ENCODE results near the gene LYPLAL1. TPM values are rescaled to one million over a fixed set of nuclear protein-coding genes. Genes with fewer than 3 reads are reported as not detected.

The LYPLAL1 gene
- total RNA-seq, 1 experiment from 2014 or later = 57.6 TPM

- no peak for TF ChIP-seq CTCF (IDR thresholded peaks at IDR 0.05; ENCODE audit: unreplicated experiment)
- DNase-seq = no peak
- CTCF ChIA-PET = no interaction called here
- intact Hi-C loops (cut with micrococcal nuclease; ENCODE audit: unreplicated experiment) = no loop called here
- Mint-ChIP-seq H3K27me3 (ENCODE audit: unreplicated experiment) (no peaks in the 10 kb centered on the region), H3K9me3 (ENCODE audit: low read depth, unreplicated experiment) (no peaks in the 10 kb centered on the region), H3K27ac (ENCODE audit: unreplicated experiment) (no peak overlapping the region), H3K4me3 (ENCODE audit: low read depth, unreplicated experiment) (no peak overlapping the region), H3K36me3 (ENCODE audit: insufficient read depth, unreplicated experiment) (no peaks in the 10 kb centered on the region), H3K4me1 (ENCODE audit: low read depth, unreplicated experiment) (no peaks in the 10 kb centered on the region)
- no TSS peak for BruUV-seq (replicated peaks)
Observed at GRCh38 chr1:219152751-219153150, 20.9 kb upstream of the LYPLAL1 start.

- BruUV-seq (replicated peaks) = no TSS peak
- no peak overlapping the region for H3K4me3 Mint-ChIP-seq (ENCODE audit: low read depth, unreplicated experiment)
- intact Hi-C loops (cut with micrococcal nuclease; ENCODE audit: unreplicated experiment) = no loop called here
- H3K27ac Mint-ChIP-seq (ENCODE audit: unreplicated experiment) = no peak overlapping the region
- H3K27me3 Mint-ChIP-seq (ENCODE audit: unreplicated experiment) = no peaks in the 10 kb centered on the region
- DNase-seq = no peak
- TF ChIP-seq CTCF (IDR thresholded peaks at IDR 0.05; ENCODE audit: unreplicated experiment) = no peak
- no peaks in the 10 kb centered on the region for H3K9me3 Mint-ChIP-seq (ENCODE audit: low read depth, unreplicated experiment)
- CTCF ChIA-PET = no interaction called here
- no peaks in the 10 kb centered on the region for H3K36me3 Mint-ChIP-seq (ENCODE audit: insufficient read depth, unreplicated experiment)
- H3K4me1 Mint-ChIP-seq (ENCODE audit: low read depth, unreplicated experiment) = no peaks in the 10 kb centered on the region
Observed at GRCh38 chr1:219153723-219154122, 20.0 kb upstream of the LYPLAL1 start.

GRCh38 chr1:219155135-219155534 is 18.5 kb upstream of the LYPLAL1 start:
- no peaks in the 10 kb centered on the region for H3K27me3 Mint-ChIP-seq (ENCODE audit: unreplicated experiment)
- BruUV-seq (replicated peaks) = no TSS peak
- no peaks in the 10 kb centered on the region for H3K9me3 Mint-ChIP-seq (ENCODE audit: low read depth, unreplicated experiment)
- TF ChIP-seq CTCF (IDR thresholded peaks at IDR 0.05; ENCODE audit: unreplicated experiment) = no peak
- intact Hi-C loops (cut with micrococcal nuclease; ENCODE audit: unreplicated experiment) = no loop called here
- DNase-seq = no peak
- no peak overlapping the region for H3K4me3 Mint-ChIP-seq (ENCODE audit: low read depth, unreplicated experiment)
- no peaks in the 10 kb centered on the region for H3K4me1 Mint-ChIP-seq (ENCODE audit: low read depth, unreplicated experiment)
- CTCF ChIA-PET = no interaction called here
- no peak overlapping the region for H3K27ac Mint-ChIP-seq (ENCODE audit: unreplicated experiment)
- H3K36me3 Mint-ChIP-seq (ENCODE audit: insufficient read depth, unreplicated experiment) = no peaks in the 10 kb centered on the region

GRCh38 chr1:219159946-219160645 is 13.6 kb upstream of the LYPLAL1 start:
- no peak for TF ChIP-seq CTCF (IDR thresholded peaks at IDR 0.05; ENCODE audit: unreplicated experiment)
- Mint-ChIP-seq H3K9me3 (ENCODE audit: low read depth, unreplicated experiment) (no peaks in the 10 kb centered on the region), H3K27me3 (ENCODE audit: unreplicated experiment) (no peaks in the 10 kb centered on the region), H3K4me3 (ENCODE audit: low read depth, unreplicated experiment) (no peak overlapping the region), H3K36me3 (ENCODE audit: insufficient read depth, unreplicated experiment) (no peaks in the 10 kb centered on the region), H3K4me1 (ENCODE audit: low read depth, unreplicated experiment) (no peaks in the 10 kb centered on the region), H3K27ac (ENCODE audit: unreplicated experiment) (no peak overlapping the region)
- intact Hi-C loops (cut with micrococcal nuclease; ENCODE audit: unreplicated experiment) = no loop called here
- no TSS peak for BruUV-seq (replicated peaks)
- CTCF ChIA-PET = interaction anchor here (0.6 kb wide), 1 partner anchor 49 kb away, joined by 3 read pairs; no protein-coding TSS in a partner anchor
- no peak for DNase-seq

Data from Calu3 (cell line).